ENCODE data around the gene CDK8.

Gene CDK8

DNA sequence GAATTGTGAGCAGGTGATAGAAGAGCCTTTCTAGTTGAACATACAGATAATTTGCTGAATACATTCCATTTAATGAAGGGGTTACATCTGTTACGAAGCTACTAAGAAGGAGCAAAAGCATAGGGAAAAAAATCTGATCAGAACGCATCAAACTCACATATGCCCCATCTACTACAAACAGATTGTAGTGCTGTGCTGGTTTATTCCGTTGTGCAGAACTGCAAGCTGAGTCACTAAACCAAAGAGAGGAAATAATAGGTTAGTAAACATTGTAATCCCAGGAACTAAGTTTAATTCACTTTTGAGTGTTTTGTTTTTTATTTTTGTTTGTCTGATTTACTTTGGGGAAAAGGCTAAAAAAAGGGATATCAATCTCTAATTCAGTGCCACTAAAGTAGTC, 136.3 kb downstream of the CDK8 start:
- Histone ChIP-seq H3K9me3 (ENCODE audit: control insufficient read depth, insufficient read depth, low read length) (no peaks in the 10 kb centered on the region), H3K4me1 (ENCODE audit: control insufficient read depth, insufficient read depth, low read length) (no peaks in the 10 kb centered on the region), H3K9ac (ENCODE audit: low read depth, low read length) (no peak overlapping the region), H3K27me3 (ENCODE audit: control insufficient read depth, insufficient read depth, low read length) (no peaks in the 10 kb centered on the region), H3K4me3 (ENCODE audit: low read depth, low read length) (no peak overlapping the region), H3K36me3 (ENCODE audit: control insufficient read depth, insufficient read depth, low read length) (peaks cover 5% of the 10 kb centered on the region)

- no peaks in the 10 kb centered on the region for H3K4me1 ChIP-seq (ENCODE audit: control insufficient read depth, insufficient read depth, low read length)
- H3K9ac ChIP-seq (ENCODE audit: low read depth, low read length), result no peak overlapping the region
These were observed 146.6 kb downstream of the CDK8 start for GRCh38 chr13:26400545-26400944.

GRCh38 chr13:26401069-26401468, 147.1 kb downstream of the CDK8 start:
- peaks cover 3% of the 10 kb centered on the region for H3K36me3 ChIP-seq (ENCODE audit: control insufficient read depth, insufficient read depth, low read length)
- H3K4me1 ChIP-seq (ENCODE audit: control insufficient read depth, insufficient read depth, low read length), result no peaks in the 10 kb centered on the region
- no peak overlapping the region for H3K9ac ChIP-seq (ENCODE audit: low read depth, low read length)
- H3K27me3 ChIP-seq (ENCODE audit: control insufficient read depth, insufficient read depth, low read length), result no peaks in the 10 kb centered on the region
- no peaks in the 10 kb centered on the region for H3K9me3 ChIP-seq (ENCODE audit: control insufficient read depth, insufficient read depth, low read length)
- H3K4me3 ChIP-seq (ENCODE audit: low read depth, low read length), result no peak overlapping the region

More at GRCh38 chr13:26400545-26400944, 146.6 kb downstream of the CDK8 start:
- Histone ChIP-seq H3K9me3 (ENCODE audit: control insufficient read depth, insufficient read depth, low read length) (no peaks in the 10 kb centered on the region), H3K36me3 (ENCODE audit: control insufficient read depth, insufficient read depth, low read length) (peaks cover 3% of the 10 kb centered on the region), H3K27me3 (ENCODE audit: control insufficient read depth, insufficient read depth, low read length) (no peaks in the 10 kb centered on the region), H3K4me3 (ENCODE audit: low read depth, low read length) (no peak overlapping the region)

GRCh38 chr13:26401578-26402021, 147.7 kb downstream of the CDK8 start:
- Histone ChIP-seq H3K4me3 (ENCODE audit: low read depth, low read length) (no peak overlapping the region), H3K9ac (ENCODE audit: low read depth, low read length) (no peak overlapping the region), H3K36me3 (ENCODE audit: control insufficient read depth, insufficient read depth, low read length) (peaks cover 3% of the 10 kb centered on the region), H3K27me3 (ENCODE audit: control insufficient read depth, insufficient read depth, low read length) (no peaks in the 10 kb centered on the region), H3K9me3 (ENCODE audit: control insufficient read depth, insufficient read depth, low read length) (no peaks in the 10 kb centered on the region), H3K4me1 (ENCODE audit: control insufficient read depth, insufficient read depth, low read length) (no peaks in the 10 kb centered on the region)

DNA sequence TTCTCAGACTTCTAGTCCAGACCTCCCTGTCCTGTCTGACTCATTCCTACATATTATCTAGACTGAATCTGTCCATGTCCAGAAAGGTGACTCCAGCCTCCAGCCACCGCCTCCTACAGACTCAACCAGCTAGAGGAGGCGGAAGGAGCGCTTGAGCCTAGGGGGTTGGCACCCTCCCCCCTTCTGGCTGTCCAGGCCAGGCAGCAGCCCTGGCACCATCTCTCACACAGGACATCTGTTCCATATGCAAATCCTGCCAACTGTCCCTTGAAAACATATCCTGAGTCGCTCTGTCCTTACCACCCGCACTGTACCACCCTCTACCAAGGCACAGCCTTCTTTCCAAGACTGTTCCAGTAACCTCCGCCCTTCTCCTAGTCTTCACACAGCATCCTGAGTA, 152.9 kb downstream of the CDK8 start:
- Histone ChIP-seq H3K4me1 (ENCODE audit: control insufficient read depth, insufficient read depth, low read length) (no peaks in the 10 kb centered on the region), H3K9ac (ENCODE audit: low read depth, low read length) (no peak overlapping the region), H3K9me3 (ENCODE audit: control insufficient read depth, insufficient read depth, low read length) (no peaks in the 10 kb centered on the region), H3K4me3 (ENCODE audit: low read depth, low read length) (no peak overlapping the region), H3K36me3 (ENCODE audit: control insufficient read depth, insufficient read depth, low read length) (peaks cover 3% of the 10 kb centered on the region), H3K27me3 (ENCODE audit: control insufficient read depth, insufficient read depth, low read length) (no peaks in the 10 kb centered on the region)

- Histone ChIP-seq H3K4me3 (ENCODE audit: low read depth, low read length) (no peak overlapping the region), H3K4me1 (ENCODE audit: control insufficient read depth, insufficient read depth, low read length) (no peaks in the 10 kb centered on the region), H3K9ac (ENCODE audit: low read depth, low read length) (no peak overlapping the region), H3K36me3 (ENCODE audit: control insufficient read depth, insufficient read depth, low read length) (no peaks in the 10 kb centered on the region), H3K27me3 (ENCODE audit: control insufficient read depth, insufficient read depth, low read length) (no peaks in the 10 kb centered on the region), H3K9me3 (ENCODE audit: control insufficient read depth, insufficient read depth, low read length) (no peaks in the 10 kb centered on the region)
These were observed 157.3 kb downstream of the CDK8 start for GRCh38 chr13:26411206-26411605.

DNA sequence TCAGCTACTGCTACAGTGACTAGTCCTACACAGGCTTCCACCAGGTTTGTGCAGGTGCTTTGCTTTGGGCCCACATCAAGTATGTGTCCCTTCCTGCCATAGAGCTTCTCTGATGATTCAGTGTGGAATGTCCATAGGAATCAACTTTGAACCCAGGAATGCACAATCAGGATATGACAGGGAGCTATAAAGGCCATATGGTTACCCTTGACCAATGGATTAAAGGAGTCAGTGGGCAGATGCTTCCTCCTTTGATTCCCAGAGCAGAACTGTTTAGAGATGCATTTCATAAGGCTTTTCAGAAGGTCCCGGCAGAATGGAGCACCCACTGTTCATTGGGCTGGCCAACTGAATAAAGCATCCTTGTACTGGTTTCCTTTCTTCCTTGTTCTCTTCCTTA, 158.3 kb downstream of the CDK8 start:
- Histone ChIP-seq H3K27me3 (ENCODE audit: control insufficient read depth, insufficient read depth, low read length) (no peaks in the 10 kb centered on the region), H3K4me1 (ENCODE audit: control insufficient read depth, insufficient read depth, low read length) (no peaks in the 10 kb centered on the region), H3K36me3 (ENCODE audit: control insufficient read depth, insufficient read depth, low read length) (no peaks in the 10 kb centered on the region), H3K4me3 (ENCODE audit: low read depth, low read length) (no peak overlapping the region), H3K9me3 (ENCODE audit: control insufficient read depth, insufficient read depth, low read length) (no peaks in the 10 kb centered on the region), H3K9ac (ENCODE audit: low read depth, low read length) (no peak overlapping the region)

GRCh38 chr13:26412936-26413716, 159.2 kb downstream of the CDK8 start:
- no peaks in the 10 kb centered on the region for H3K27me3 ChIP-seq (ENCODE audit: control insufficient read depth, insufficient read depth, low read length)
- no peaks in the 10 kb centered on the region for H3K36me3 ChIP-seq (ENCODE audit: control insufficient read depth, insufficient read depth, low read length)
- no peaks in the 10 kb centered on the region for H3K4me1 ChIP-seq (ENCODE audit: control insufficient read depth, insufficient read depth, low read length)
- H3K9ac ChIP-seq (ENCODE audit: low read depth, low read length), result no peak overlapping the region
- no peaks in the 10 kb centered on the region for H3K9me3 ChIP-seq (ENCODE audit: control insufficient read depth, insufficient read depth, low read length)
- no peak overlapping the region for H3K4me3 ChIP-seq (ENCODE audit: low read depth, low read length)

DNA sequence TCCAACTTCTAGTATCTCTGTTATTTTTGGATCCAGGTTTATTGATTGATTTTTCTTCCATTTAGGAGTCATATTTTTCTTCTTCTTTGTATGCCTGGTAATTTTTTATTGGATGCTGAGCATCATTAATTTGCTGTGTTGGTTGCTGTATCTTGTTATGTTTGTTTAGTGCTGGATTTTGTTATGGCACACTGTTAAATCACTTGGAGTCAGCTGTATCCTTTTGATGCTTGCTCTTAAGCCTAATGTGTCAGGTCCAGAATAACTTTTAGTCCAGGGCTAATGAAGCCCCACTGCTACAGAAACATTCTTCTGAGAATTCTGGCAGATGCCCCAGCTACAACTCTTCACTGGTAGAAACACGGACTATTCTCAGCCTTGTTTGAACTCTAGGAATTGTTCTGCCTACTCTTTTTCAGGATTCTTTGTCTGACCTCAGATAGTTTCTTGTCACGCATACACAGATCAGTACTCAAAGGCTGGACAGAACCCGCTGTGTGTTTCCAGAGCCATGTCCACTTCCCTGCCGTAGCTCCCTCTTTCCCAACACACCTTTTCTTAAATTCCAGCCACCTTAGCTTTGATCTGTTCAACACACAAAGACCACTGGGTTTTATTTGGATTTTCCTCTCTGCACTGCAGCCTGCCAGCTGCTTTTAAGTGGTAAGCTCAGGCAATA, 166.5 kb downstream of the CDK8 start:
- no peaks in the 10 kb centered on the region for H3K4me1 ChIP-seq (ENCODE audit: control insufficient read depth, insufficient read depth, low read length)
- H3K27me3 ChIP-seq (ENCODE audit: control insufficient read depth, insufficient read depth, low read length), result no peaks in the 10 kb centered on the region
- no peak overlapping the region for H3K9ac ChIP-seq (ENCODE audit: low read depth, low read length)
- H3K4me3 ChIP-seq (ENCODE audit: low read depth, low read length), result no peak overlapping the region
- no peaks in the 10 kb centered on the region for H3K36me3 ChIP-seq (ENCODE audit: control insufficient read depth, insufficient read depth, low read length)
- no peaks in the 10 kb centered on the region for H3K9me3 ChIP-seq (ENCODE audit: control insufficient read depth, insufficient read depth, low read length)

DNA sequence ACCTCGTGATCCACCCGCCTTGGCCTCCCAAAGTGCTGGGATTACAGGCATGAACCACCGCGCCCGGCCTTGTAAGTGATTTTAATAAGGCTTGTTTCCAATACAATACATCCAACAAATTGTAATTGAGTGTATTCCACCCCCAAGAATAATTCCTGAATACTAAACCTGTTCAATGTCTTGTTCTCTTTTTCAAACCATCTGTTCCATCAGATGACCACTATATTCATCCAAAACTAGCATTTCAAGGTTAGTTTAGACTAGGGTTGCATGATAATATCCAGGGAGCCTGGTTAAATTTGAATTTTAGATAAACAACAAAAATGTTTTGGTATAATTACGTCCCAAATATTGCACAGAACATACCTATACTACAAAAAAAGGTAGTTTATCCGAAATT, 168.1 kb downstream of the CDK8 start:
- Histone ChIP-seq H3K4me1 (ENCODE audit: control insufficient read depth, insufficient read depth, low read length) (no peaks in the 10 kb centered on the region), H3K27me3 (ENCODE audit: control insufficient read depth, insufficient read depth, low read length) (no peaks in the 10 kb centered on the region), H3K9me3 (ENCODE audit: control insufficient read depth, insufficient read depth, low read length) (no peaks in the 10 kb centered on the region), H3K36me3 (ENCODE audit: control insufficient read depth, insufficient read depth, low read length) (no peaks in the 10 kb centered on the region), H3K9ac (ENCODE audit: low read depth, low read length) (no peak overlapping the region), H3K4me3 (ENCODE audit: low read depth, low read length) (no peak overlapping the region)

DNA sequence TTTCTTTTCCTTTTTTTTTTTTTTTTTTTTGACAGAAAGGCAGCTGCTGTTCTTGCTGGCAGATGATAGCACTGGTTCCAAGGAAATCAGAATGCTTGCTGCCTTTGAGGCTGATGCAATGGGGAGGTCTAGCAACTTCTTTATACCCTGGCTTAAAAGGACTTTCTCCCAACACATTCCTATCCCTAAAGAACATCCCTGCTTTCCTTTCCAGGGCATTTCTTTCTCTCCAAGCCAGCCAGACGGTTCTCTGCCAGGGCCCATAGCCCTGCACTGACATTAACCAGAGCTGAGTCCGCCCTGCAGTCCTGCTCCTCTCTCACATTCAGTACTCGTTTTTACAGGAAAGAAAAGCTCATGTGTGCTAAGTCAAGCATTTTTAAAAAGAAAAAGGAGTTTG, 169.7 kb downstream of the CDK8 start:
- no peaks in the 10 kb centered on the region for H3K36me3 ChIP-seq (ENCODE audit: control insufficient read depth, insufficient read depth, low read length)
- H3K9me3 ChIP-seq (ENCODE audit: control insufficient read depth, insufficient read depth, low read length), result no peaks in the 10 kb centered on the region
- no peaks in the 10 kb centered on the region for H3K27me3 ChIP-seq (ENCODE audit: control insufficient read depth, insufficient read depth, low read length)
- no peak overlapping the region for H3K9ac ChIP-seq (ENCODE audit: low read depth, low read length)
- H3K4me3 ChIP-seq (ENCODE audit: low read depth, low read length), result no peak overlapping the region
- H3K4me1 ChIP-seq (ENCODE audit: control insufficient read depth, insufficient read depth, low read length), result no peaks in the 10 kb centered on the region

GRCh38 chr13:26424181-26424580, 170.3 kb downstream of the CDK8 start:
- Histone ChIP-seq H3K4me3 (ENCODE audit: low read depth, low read length) (no peak overlapping the region), H3K27me3 (ENCODE audit: control insufficient read depth, insufficient read depth, low read length) (no peaks in the 10 kb centered on the region), H3K9me3 (ENCODE audit: control insufficient read depth, insufficient read depth, low read length) (no peaks in the 10 kb centered on the region), H3K9ac (ENCODE audit: low read depth, low read length) (no peak overlapping the region), H3K36me3 (ENCODE audit: control insufficient read depth, insufficient read depth, low read length) (no peaks in the 10 kb centered on the region), H3K4me1 (ENCODE audit: control insufficient read depth, insufficient read depth, low read length) (no peaks in the 10 kb centered on the region)
